HepG2 (cell line): ENCODE measurements around the gene KIF20A. TPM values are rescaled to one million over a fixed set of nuclear protein-coding genes. Genes with fewer than 3 reads are reported as not detected.

Experiments used
- ARNTL ChIP-seq: sonication (generic); formaldehyde crosslinking; IDR thresholded peaks from 2 replicates; pipeline ENCODE4 v1.4.0; 2020; ENCODE audit warnings: mild to moderate bottlenecking, missing genetic modification reagents
- GTF3A ChIP-seq: sonication (generic); formaldehyde crosslinking; conservative IDR thresholded peaks from 2 replicates; pipeline ENCODE4 v1.4.0; 2020; ENCODE audit warnings: mild to moderate bottlenecking, missing genetic modification reagents
- IKZF1 ChIP-seq: fragments of 450-650 bp; IDR thresholded peaks from 2 replicates; pipeline ENCODE4 v1.7.1; 2016
- MIER2 ChIP-seq: IDR thresholded peaks from 2 replicates; pipeline ENCODE4 v1.6.1; 2016; ENCODE audit warnings: missing biosample characterization, missing genetic modification reagents
- PHF5A ChIP-seq: IDR thresholded peaks from one replicate; pipeline ENCODE4 v1.6.1; 2018; ENCODE audit warnings: low read depth, missing genetic modification reagents; ENCODE audit not compliant: unreplicated experiment
- RCOR2 ChIP-seq: IDR thresholded peaks from 2 replicates; pipeline ENCODE4 v1.6.1; 2016; ENCODE audit warnings: missing biosample characterization, missing genetic modification reagents
- SALL1 ChIP-seq: sonication (generic); formaldehyde crosslinking; IDR thresholded peaks from 2 replicates; pipeline ENCODE4 v1.8.0; 2022; ENCODE audit warnings: mild to moderate bottlenecking, missing genetic modification reagents
- ZC3H13 ChIP-seq: sonication (generic); formaldehyde crosslinking; IDR thresholded peaks from 2 replicates; pipeline ENCODE4 v1.8.1; 2023; ENCODE audit warnings: mild to moderate bottlenecking, missing genetic modification reagents, moderate library complexity
- ZMYM4 ChIP-seq: sonication (generic); formaldehyde crosslinking; IDR thresholded peaks from 2 replicates; pipeline ENCODE4 v1.8.1; 2023; ENCODE audit warnings: mild to moderate bottlenecking, missing genetic modification reagents
- ZNF724P ChIP-seq: sonication (generic); formaldehyde crosslinking; IDR thresholded peaks from 2 replicates; pipeline ENCODE4 v1.8.0; 2022; ENCODE audit warnings: missing genetic modification reagents, borderline replicate concordance
- polyA plus RNA-seq, 8 experiments: library from polyadenylated mRNA; depleted of rRNA in 3 of 8; stranded (reverse) in 7 of 8; unstranded in 1 of 8; fragments of >200 nt; fragmentation: Illumina TruSeq in 4 of 8; extraction: Trizol in 4 of 8; gene quantifications; 2 replicates each; pipeline versions ENCODE4 v1.2.1 to v1.2.3, GENCODE V29; 2011 to 2016; ENCODE audit warnings: low read depth in 4 of 8, missing spikeins in 1 of 8, mixed read lengths in 1 of 8; ENCODE audit not compliant: insufficient read depth in 1 of 8
- total RNA-seq, 5 experiments: library from RNA; depleted of rRNA; stranded (reverse); fragments of >200 nt; fragmentation: Illumina TruSeq; extraction: Trizol; gene quantifications; 2 replicates each; pipeline ENCODE4 v1.2.3, GENCODE V29; 2016; ENCODE audit warnings: low read depth in 1 of 5
- TF ChIP-seq, protein P1 (sequence below): sonication (generic); formaldehyde crosslinking; conservative IDR thresholded peaks from 2 replicates; pipeline ENCODE4 v1.4.0; 2020; ENCODE audit warnings: missing genetic modification reagents
- TF ChIP-seq, protein P2 (sequence below), 2 experiments: sonication (generic) in 1 of 2; formaldehyde crosslinking in 1 of 2; IDR thresholded peaks; 2 replicates each; pipeline versions ENCODE4 v1.4.0 to v1.6.1; 2018 to 2020; ENCODE audit warnings: missing genetic modification reagents in 2 of 2, borderline replicate concordance in 1 of 2, low read depth in 1 of 2, mild to moderate bottlenecking in 1 of 2, missing biosample characterization in 1 of 2
- TF ChIP-seq, protein P3 (sequence below): sonication (generic); formaldehyde crosslinking; IDR thresholded peaks from 2 replicates; pipeline ENCODE4 v1.4.0; 2020; ENCODE audit warnings: missing genetic modification reagents
- TF ChIP-seq, protein P4 (sequence below): sonication (generic); formaldehyde crosslinking; conservative IDR thresholded peaks from 2 replicates; pipeline ENCODE4 v1.4.0; 2020; ENCODE audit warnings: mild to moderate bottlenecking, missing genetic modification reagents, moderate library complexity
- TF ChIP-seq, protein P5 (sequence below): sonication (generic); formaldehyde crosslinking; IDR thresholded peaks from 2 replicates; pipeline ENCODE4 v1.4.0; 2020; ENCODE audit warnings: mild to moderate bottlenecking, missing genetic modification reagents
- TF ChIP-seq, protein P6 (sequence below): IDR thresholded peaks from 2 replicates; pipeline ENCODE4 v1.6.1; 2012; ENCODE audit warnings: inconsistent platforms
- TF ChIP-seq, protein P7 (sequence below): sonication (generic); formaldehyde crosslinking; IDR thresholded peaks from 2 replicates; pipeline ENCODE4 v1.4.0; 2020; ENCODE audit warnings: missing genetic modification reagents, low read depth, mild to moderate bottlenecking, borderline replicate concordance

The KIF20A gene
- total and polyA plus RNA-seq, 2 of the 13 experiments (the other 11 are each of a cell fraction or from before 2014, with no cell fraction given): 17.1 to 66.8 TPM

DNA sequence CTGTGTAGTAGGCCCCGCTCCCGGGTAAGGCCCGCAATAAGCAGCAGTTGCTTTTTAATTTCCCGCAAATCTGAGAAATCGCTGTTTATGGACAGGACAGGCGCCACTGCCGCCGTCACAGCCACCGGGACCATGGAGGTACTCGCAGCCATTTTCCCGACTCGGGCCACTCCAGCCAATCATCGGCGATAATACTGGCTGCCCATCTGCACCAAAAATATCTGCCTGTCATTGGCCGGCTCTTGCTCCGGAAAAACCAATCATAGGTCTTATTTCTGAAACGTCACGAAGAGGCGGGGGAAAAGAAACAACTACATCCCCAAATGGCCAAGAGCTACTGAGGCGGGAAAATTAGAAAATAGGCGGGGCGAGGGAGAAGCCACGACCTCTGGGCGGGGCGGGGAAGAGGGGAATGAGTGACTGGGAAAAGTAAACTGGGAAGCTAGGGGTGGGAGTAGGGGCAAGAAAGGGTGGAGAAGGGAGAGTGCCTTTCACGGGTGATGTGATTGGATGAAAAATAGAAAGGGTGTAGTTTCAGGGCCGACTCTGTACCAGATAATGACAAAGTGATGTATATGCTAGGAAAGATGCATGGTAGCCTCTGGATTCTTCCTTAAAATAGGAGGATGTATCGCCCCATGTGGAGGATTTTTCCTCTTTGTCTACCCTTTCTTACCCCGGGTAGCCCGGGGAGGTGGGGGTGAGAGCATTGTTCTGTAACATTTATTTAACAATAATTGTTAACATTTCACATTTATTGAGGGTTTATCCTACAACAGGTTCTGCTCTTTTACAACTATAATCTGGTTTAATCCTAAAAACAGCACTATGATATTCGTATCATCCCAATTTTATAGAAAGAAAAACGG is 34.5 kb downstream of the KIF20A start, which contains the start of gene CDC23 (continued):
- TF ChIP-seq, protein P1, sequence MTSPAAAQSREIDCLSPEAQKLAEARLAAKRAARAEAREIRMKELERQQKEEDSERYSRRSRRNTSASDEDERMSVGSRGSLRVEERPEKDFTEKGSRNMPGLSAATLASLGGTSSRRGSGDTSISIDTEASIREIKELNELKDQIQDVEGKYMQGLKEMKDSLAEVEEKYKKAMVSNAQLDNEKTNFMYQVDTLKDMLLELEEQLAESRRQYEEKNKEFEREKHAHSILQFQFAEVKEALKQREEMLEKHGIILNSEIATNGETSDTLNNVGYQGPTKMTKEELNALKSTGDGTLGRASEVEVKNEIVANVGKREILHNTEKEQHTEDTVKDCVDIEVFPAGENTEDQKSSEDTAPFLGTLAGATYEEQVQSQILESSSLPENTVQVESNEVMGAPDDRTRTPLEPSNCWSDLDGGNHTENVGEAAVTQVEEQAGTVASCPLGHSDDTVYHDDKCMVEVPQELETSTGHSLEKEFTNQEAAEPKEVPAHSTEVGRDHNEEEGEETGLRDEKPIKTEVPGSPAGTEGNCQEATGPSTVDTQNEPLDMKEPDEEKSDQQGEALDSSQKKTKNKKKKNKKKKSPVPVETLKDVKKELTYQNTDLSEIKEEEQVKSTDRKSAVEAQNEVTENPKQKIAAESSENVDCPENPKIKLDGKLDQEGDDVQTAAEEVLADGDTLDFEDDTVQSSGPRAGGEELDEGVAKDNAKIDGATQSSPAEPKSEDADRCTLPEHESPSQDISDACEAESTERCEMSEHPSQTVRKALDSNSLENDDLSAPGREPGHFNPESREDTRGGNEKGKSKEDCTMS (CRISPR knock-in tag): no peak
- TF ChIP-seq, protein P2, sequence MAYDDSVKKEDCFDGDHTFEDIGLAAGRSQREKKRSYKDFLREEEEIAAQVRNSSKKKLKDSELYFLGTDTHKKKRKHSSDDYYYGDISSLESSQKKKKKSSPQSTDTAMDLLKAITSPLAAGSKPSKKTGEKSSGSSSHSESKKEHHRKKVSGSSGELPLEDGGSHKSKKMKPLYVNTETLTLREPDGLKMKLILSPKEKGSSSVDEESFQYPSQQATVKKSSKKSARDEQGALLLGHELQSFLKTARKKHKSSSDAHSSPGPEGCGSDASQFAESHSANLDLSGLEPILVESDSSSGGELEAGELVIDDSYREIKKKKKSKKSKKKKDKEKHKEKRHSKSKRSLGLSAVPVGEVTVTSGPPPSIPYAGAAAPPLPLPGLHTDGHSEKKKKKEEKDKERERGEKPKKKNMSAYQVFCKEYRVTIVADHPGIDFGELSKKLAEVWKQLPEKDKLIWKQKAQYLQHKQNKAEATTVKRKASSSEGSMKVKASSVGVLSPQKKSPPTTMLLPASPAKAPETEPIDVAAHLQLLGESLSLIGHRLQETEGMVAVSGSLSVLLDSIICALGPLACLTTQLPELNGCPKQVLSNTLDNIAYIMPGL (CRISPR knock-in tag; IDR thresholded peaks at IDR 0.05; ENCODE audit: borderline replicate concordance in 1 of 2, low read depth in 1 of 2): peak; percentile 23 to 27; a peak in 1 of 4 replicates
- TF ChIP-seq ARNTL (CRISPR knock-in tag) (no peak), RCOR2 (CRISPR knock-in tag) (no peak), ZNF724P (no peak), ZC3H13 (CRISPR knock-in tag) (0 out of 2 replicates have a peak, but pooled peaks have one; percentile 62), ZMYM4 (CRISPR knock-in tag) (peak; percentile 83), MIER2 (CRISPR knock-in tag) (no peak), IKZF1 (no peak), SALL1 (CRISPR knock-in tag) (peak; percentile 64; the same call in 1 of the 2 replicates), GTF3A (no peak), PHF5A (peak; percentile 25)
- TF ChIP-seq, protein P3, sequence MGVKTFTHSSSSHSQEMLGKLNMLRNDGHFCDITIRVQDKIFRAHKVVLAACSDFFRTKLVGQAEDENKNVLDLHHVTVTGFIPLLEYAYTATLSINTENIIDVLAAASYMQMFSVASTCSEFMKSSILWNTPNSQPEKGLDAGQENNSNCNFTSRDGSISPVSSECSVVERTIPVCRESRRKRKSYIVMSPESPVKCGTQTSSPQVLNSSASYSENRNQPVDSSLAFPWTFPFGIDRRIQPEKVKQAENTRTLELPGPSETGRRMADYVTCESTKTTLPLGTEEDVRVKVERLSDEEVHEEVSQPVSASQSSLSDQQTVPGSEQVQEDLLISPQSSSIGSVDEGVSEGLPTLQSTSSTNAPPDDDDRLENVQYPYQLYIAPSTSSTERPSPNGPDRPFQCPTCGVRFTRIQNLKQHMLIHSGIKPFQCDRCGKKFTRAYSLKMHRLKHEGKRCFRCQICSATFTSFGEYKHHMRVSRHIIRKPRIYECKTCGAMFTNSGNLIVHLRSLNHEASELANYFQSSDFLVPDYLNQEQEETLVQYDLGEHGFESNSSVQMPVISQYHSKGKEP: no peak
- TF ChIP-seq, protein P4, sequence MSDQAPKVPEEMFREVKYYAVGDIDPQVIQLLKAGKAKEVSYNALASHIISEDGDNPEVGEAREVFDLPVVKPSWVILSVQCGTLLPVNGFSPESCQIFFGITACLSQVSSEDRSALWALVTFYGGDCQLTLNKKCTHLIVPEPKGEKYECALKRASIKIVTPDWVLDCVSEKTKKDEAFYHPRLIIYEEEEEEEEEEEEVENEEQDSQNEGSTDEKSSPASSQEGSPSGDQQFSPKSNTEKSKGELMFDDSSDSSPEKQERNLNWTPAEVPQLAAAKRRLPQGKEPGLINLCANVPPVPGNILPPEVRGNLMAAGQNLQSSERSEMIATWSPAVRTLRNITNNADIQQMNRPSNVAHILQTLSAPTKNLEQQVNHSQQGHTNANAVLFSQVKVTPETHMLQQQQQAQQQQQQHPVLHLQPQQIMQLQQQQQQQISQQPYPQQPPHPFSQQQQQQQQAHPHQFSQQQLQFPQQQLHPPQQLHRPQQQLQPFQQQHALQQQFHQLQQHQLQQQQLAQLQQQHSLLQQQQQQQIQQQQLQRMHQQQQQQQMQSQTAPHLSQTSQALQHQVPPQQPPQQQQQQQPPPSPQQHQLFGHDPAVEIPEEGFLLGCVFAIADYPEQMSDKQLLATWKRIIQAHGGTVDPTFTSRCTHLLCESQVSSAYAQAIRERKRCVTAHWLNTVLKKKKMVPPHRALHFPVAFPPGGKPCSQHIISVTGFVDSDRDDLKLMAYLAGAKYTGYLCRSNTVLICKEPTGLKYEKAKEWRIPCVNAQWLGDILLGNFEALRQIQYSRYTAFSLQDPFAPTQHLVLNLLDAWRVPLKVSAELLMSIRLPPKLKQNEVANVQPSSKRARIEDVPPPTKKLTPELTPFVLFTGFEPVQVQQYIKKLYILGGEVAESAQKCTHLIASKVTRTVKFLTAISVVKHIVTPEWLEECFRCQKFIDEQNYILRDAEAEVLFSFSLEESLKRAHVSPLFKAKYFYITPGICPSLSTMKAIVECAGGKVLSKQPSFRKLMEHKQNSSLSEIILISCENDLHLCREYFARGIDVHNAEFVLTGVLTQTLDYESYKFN (CRISPR knock-in tag): peak; percentile 41; the same call in 1 of the 2 replicates
- TF ChIP-seq, protein P5, sequence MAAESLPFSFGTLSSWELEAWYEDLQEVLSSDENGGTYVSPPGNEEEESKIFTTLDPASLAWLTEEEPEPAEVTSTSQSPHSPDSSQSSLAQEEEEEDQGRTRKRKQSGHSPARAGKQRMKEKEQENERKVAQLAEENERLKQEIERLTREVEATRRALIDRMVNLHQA: no peak
- TF ChIP-seq, protein P6, sequence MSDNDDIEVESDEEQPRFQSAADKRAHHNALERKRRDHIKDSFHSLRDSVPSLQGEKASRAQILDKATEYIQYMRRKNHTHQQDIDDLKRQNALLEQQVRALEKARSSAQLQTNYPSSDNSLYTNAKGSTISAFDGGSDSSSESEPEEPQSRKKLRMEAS: peak; percentile 54
- TF ChIP-seq, protein P7, sequence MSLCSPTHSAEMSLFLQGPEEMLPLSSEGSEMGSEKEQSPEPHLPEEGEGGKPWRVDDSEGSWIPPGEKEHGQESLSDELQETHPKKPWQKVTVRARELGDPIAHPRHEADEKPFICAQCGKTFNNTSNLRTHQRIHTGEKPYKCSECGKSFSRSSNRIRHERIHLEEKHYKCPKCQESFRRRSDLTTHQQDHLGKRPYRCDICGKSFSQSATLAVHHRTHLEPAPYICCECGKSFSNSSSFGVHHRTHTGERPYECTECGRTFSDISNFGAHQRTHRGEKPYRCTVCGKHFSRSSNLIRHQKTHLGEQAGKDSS (CRISPR knock-in tag): no peak
